Kidney glomerular epithelial cell (primary cell): Measurements from ENCODE around the gene DNAJB7.
"Not testable (repeated sequence)": the region's sequence is repeated elsewhere in the genome, so short reads cannot be mapped to it uniquely, and the experiment has no call there.

ENCODE experiments used
- DNase-seq: peaks from one replicate; lab custom pipeline; 2025; lab: John Stamatoyannopoulos, UW

The DNAJB7 gene

GRCh38 chr22:40844951-40845350, 17.0 kb downstream of the DNAJB7 start:
- DNase-seq = no peak

- no peak for DNase-seq
Observed at GRCh38 chr22:40838486-40838885, 23.4 kb downstream of the DNAJB7 start.

GRCh38 chr22:40834619-40835018, 27.3 kb downstream of the DNAJB7 start:
- DNase-seq = no peak

GRCh38 chr22:40829131-40829530, 32.8 kb downstream of the DNAJB7 start:
- DNase-seq = no peak

GRCh38 chr22:40826984-40827741, 34.8 kb downstream of the DNAJB7 start:
- DNase-seq = no peak

- DNase-seq = not testable (repeated sequence)
Observed at GRCh38 chr22:40826292-40826691, 35.6 kb downstream of the DNAJB7 start.

GRCh38 chr22:40823426-40823825, 38.5 kb downstream of the DNAJB7 start:
- no peak for DNase-seq

GRCh38 chr22:40819599-40820140, 42.2 kb downstream of the DNAJB7 start:
- DNase-seq = no peak

GRCh38 chr22:40818747-40819598, 42.9 kb downstream of the DNAJB7 start, which contains the start of gene SLC25A17:
SLC25A17 (minus strand) TSS chr22:40819346; CDS start chr22:40819248, 98 bp downstream.
- DNase-seq = peak; percentile 77

GRCh38 chr22:40818192-40818746, 43.6 kb downstream of the DNAJB7 start:
- no peak for DNase-seq

- DNase-seq = no peak
Observed at GRCh38 chr22:40817737-40818136, 44.2 kb downstream of the DNAJB7 start.

GRCh38 chr22:40813912-40814315, 48.0 kb downstream of the DNAJB7 start:
- DNase-seq = no peak
